NCI-H69 (cell line): ENCODE measurements around the gene GABRA1.

Experiments
- DNase-seq: peaks from one replicate; lab custom pipeline; 2025; lab: John Stamatoyannopoulos, UW

GABRA1 gene

GRCh38 chr5:161847941-161848391, at the start of gene GABRA1:
GABRA1 (plus strand) TSS chr5:161848120; CDS start chr5:161850811, 2,691 bp downstream.
- DNase-seq = peak; percentile 22

- DNase-seq = no peak
Measured at GRCh38 chr5:161799316-161799715, 48.6 kb upstream of the GABRA1 start.

- DNase-seq = no peak
Measured at GRCh38 chr5:161804263-161804662, 43.7 kb upstream of the GABRA1 start.

DNA sequence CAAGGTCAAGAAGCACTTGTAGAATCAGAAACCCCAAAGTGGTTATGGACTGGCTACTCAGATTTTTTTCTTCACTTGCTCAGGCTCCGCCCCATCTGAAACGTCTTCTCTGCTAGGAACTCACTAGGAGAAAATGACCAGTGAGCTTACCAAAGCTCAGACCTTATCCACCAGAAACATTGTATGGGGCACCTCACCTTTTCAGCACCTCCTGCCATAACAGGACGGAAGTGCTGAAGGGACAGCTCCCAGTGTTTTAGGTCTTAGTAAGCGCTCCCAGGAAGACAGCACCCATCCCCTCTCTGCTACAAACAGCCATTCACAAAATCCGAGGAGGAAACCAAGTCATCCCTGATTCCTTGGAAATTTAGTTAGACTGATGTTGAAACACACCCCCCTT, 1.2 kb upstream of the GABRA1 start:
- no peak for DNase-seq

DNA sequence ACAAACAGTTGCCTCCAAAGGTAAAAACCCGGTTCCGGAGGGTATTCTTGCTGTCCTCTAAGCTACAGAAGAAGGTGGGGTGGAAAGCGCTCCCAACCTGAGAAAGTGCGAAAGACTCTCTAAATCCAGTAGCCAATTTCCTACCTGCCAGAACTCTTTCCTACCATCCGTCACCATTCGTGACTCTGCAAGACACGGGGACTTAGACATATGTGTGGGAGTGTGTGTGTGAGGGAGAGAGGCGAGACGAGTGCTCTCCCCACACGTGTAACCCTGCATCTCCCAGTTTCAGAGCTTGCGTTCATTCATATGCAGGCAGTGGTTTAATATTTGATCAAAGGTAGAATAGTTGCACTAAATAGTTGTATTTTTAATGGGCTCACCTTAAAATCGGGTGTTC, 473 bp upstream of the GABRA1 start:
- DNase-seq = no peak

- no peak for DNase-seq
Measured at GRCh38 chr5:161850491-161850890, 2.6 kb downstream of the GABRA1 start.

DNA sequence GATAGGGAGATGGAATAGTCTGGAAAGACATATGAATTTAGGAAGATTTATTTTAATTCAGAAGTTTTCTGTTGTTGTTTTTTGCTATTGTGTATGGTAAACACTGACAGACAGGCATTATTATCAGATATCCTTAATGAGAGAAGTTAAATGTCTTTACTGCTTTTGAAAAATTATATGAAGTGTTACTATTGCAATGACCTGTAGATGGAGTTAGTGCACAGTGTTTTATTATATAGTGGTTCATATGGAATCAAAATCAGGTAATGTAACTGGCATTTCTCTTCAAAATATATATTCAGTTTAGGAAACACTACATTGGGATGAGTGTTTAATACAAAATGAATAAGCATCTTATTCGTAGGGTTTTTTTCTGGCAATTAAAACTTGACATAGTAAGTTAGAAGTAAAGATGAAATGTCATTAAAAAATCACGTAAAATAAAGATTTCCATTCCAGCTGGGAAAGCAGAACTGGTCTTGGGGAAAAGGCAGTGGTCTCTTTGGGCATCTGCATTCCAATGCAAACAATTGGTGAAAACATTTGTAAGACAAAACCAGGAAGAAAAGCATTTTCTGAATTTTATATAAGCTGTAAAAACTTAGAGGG, 3.9 kb downstream of the GABRA1 start:
- DNase-seq = peak; percentile 9

GRCh38 chr5:161857358-161857757, 9.4 kb downstream of the GABRA1 start:
- no peak for DNase-seq

DNA sequence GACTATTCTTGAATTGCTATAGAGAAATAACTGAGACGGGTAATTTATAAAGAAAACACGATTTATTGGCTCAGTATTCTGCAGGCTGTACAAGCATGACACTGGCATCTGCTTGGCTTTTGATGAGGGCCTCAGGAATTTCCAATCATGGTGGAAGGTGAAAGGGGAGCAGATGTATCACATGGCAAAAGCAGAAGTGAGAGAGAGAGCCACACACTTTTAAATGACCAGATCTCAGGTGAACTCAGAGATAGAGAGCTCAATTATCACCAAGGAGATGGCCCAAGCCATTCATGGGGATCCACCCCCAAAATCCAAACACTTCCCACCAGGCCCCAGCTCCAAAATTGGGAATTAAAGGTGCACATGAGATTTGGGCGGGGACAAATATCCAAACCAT, 15.3 kb downstream of the GABRA1 start:
- no peak for DNase-seq

GRCh38 chr5:161863811-161864210, 15.9 kb downstream of the GABRA1 start:
- no peak for DNase-seq

DNA sequence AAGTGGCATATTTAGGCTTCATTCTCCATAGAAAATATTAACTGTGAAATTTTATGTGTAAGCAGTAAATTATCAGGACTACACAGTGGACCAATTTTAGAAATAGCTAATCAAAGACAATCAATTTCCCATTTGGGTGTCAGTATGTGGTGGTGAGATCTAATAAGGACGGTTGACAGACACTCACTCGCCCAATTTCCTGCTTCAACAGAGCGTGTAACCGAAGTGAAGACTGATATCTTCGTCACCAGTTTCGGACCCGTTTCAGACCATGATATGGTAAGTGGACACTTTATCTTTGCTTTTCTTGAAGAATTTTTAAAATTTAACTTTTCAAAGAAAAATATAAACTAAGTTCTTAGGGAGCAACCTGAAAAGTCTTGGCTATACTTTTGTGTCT, 17.6 kb downstream of the GABRA1 start:
- DNase-seq = no peak

DNA sequence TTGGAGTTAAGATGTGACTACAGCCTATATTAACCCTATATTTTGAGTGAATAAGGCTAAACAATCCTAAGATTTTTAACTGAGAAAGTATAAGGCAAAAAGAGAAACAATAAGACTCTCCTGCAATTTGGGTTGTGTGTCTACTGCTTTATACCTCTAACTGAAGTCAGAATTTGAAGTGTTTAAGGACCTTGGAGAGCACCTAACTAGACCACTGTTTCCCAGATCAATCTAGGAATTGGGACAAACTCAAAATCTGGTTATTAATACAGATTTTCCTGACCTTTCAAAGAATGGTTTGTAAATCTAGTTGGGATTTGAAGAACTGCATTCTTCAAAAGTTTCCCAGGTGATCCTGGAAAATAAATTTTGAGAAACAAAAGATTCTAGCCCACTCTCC, 42.1 kb downstream of the GABRA1 start:
- no peak for DNase-seq

GRCh38 chr5:161895514-161895913, 47.6 kb downstream of the GABRA1 start:
- DNase-seq = no peak

GRCh38 chr5:161897033-161897432, 49.1 kb downstream of the GABRA1 start:
- no peak for DNase-seq

DNA sequence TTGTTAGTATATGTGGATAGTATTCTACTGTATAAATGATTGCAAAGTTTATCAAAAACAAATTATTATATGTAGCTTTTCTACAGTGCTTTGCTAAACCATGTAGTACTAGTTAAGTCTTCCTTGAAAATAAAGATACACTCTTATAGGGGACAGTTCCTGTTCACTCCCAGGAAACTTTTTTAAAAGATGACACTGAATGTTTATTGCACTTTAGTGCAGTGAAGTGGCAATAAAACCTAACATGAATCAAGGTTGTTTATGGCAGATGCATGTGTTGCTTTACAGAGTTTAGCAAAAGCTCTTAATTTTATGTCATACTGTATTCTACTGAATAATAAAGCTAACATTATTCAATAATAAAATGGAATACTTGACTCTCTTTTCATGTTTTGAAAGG, 51.7 kb downstream of the GABRA1 start:
- no peak for DNase-seq

- DNase-seq = no peak
Measured at GRCh38 chr5:161900981-161901380, 53.1 kb downstream of the GABRA1 start.

GRCh38 chr5:161921781-161922180, 73.9 kb downstream of the GABRA1 start:
- no peak for DNase-seq

DNA sequence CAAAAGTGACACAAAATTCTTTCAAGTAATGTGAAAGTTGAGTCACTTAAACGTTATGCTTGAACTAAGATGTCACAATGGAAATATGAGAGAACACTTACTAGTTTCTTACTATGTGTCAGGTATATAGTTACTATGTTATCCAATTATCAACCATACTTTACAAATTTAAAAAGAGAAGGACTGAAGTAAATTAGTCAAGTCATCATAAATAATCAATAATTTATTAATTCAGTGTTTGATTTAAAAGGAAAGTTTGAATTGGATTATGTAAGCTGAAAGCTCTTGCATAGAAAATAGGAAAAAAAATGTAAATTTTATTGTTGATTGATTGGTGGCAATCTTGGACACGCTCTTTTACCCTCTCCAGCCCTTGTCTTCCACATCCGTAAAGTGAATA, 76.3 kb downstream of the GABRA1 start:
- no peak for DNase-seq

GRCh38 chr5:161925960-161926359, 78.0 kb downstream of the GABRA1 start:
- DNase-seq = no peak

- no peak for DNase-seq
Measured at GRCh38 chr5:161934486-161934885, 86.6 kb downstream of the GABRA1 start.

GRCh38 chr5:161944974-161945373, 97.1 kb downstream of the GABRA1 start:
- DNase-seq = no peak

GRCh38 chr5:161946911-161947310, 99.0 kb downstream of the GABRA1 start:
- no peak for DNase-seq
